K562 (cell line): ENCODE measurements around the gene GLRA1. TPM values are rescaled to one million over a fixed set of nuclear protein-coding genes. Genes with fewer than 3 reads are reported as not detected.

Source experiments
- ATAC-seq: fragments of 200-7000 bp; cut with Tn5 transposase; 3 replicates; pipeline ENCODE4 v1.9.1; 2020; ENCODE audit warnings: moderate library complexity
- BruUV-seq: library from RNA; stranded (reverse); fragments of 400-500 nt; replicated peaks from 2 replicates; lab custom pipeline; 2021; lab: Mats Ljungman, UMichigan
- CTCF ChIA-PET: fragments of 300-600 bp; formaldehyde crosslinking; extraction: SDS; loops from one replicate; lab custom pipeline; 2021; ENCODE audit warnings: low intra/inter-chr PET ratio; lab: Yijun Ruan, JAX
- POLR2A ChIA-PET: fragments of 300-600, 350-650 bp; sonication (Branson Sonifier 250); formaldehyde crosslinking; extraction: SDS; loops from one replicate; lab custom pipeline; 2021; ENCODE audit warnings: antibody characterized with exemption, inconsistent platforms; lab: Yijun Ruan, JAX
- DNase-seq, 4 experiments: peaks; one replicate each; pipeline versions ENCODE4 v3.0.0 to v3.0.0-alpha.2; 2011 to 2018; ENCODE audit warnings: low spot score in 3 of 4, mixed read lengths in 3 of 4; ENCODE audit errors: extremely low read depth in 1 of 4
- FAIRE-seq: peaks from 2 replicates; lab custom pipeline; 2011; peaks lifted over from hg19 to GRCh38; lab: Jason Lieb, UNC
- H2AFZ ChIP-seq: 2 replicates; pipeline ENCODE4 v1.6.0; 2011; ENCODE audit warnings: low read depth, low read length, control low read depth, inconsistent platforms
- H3K27ac ChIP-seq: fragments of 200-600 bp; 3 replicates; pipeline ENCODE4 v1.8.0; 2011; ENCODE audit warnings: low read depth, mild to moderate bottlenecking, control low read depth, inconsistent platforms, low read length, moderate library complexity, mixed read lengths; ENCODE audit errors: extremely low read depth
- H3K27me3 ChIP-seq, 2 experiments: fragments of 300-600 bp in 1 of 2; 2 replicates in 1 of 2; 3 replicates in 1 of 2; pipeline versions ENCODE4 v1.6.0 to v1.8.0; 2011; ENCODE audit warnings: inconsistent platforms in 2 of 2, low read length in 2 of 2, mild to moderate bottlenecking in 1 of 2, mixed read lengths in 1 of 2, moderate library complexity in 1 of 2; ENCODE audit not compliant: control insufficient read depth in 2 of 2, insufficient read depth in 2 of 2
- H3K36me3 ChIP-seq: fragments of 300-600 bp; 3 replicates; pipeline ENCODE4 v1.8.0; 2011; ENCODE audit warnings: mild to moderate bottlenecking, low read length, inconsistent platforms; ENCODE audit not compliant: control insufficient read depth, insufficient read depth
- H3K4me1 ChIP-seq, 2 experiments: fragments of 200-600 bp in 1 of 2; replicated peaks in 1 of 2; 2 replicates in 1 of 2; 3 replicates in 1 of 2; pipeline versions ENCODE4 v1.5.1 to v1.8.0; 2011; ENCODE audit warnings: inconsistent platforms in 2 of 2, low read length in 2 of 2, mild to moderate bottlenecking in 1 of 2, mixed read lengths in 1 of 2, moderate library complexity in 1 of 2; ENCODE audit not compliant: control insufficient read depth in 2 of 2, insufficient read depth in 2 of 2
- H3K4me2 ChIP-seq: 2 replicates; pipeline ENCODE4 v1.6.1; 2011; ENCODE audit warnings: low read length, control low read depth, inconsistent platforms, mixed read lengths; ENCODE audit not compliant: insufficient read depth
- H3K4me3 ChIP-seq: fragments of 200-600 bp; sonication (generic), shearing (Covaris generic); 2 replicates; pipeline ENCODE4 v1.5.1; 2016; ENCODE audit warnings: control low read depth, inconsistent platforms
- H3K79me2 ChIP-seq: fragments of 200-600 bp; 3 replicates; pipeline ENCODE4 v1.8.0; 2011; ENCODE audit warnings: low read length, inconsistent platforms; ENCODE audit not compliant: control insufficient read depth, insufficient read depth
- H3K9ac ChIP-seq, 2 experiments: 2 replicates each; pipeline versions ENCODE4 v1.6.0 to v1.6.1; 2011; ENCODE audit warnings: low read depth in 2 of 2, low read length in 2 of 2, control low read depth in 1 of 2, inconsistent platforms in 1 of 2, mild to moderate bottlenecking in 1 of 2, mixed read lengths in 1 of 2; ENCODE audit not compliant: insufficient read depth in 1 of 2
- H3K9me1 ChIP-seq: one replicate; pipeline ENCODE4 v1.6.0; 2011; ENCODE audit warnings: inconsistent platforms, mild to moderate bottlenecking, low read length, moderate library complexity; ENCODE audit not compliant: control insufficient read depth, insufficient read depth
- H3K9me3 ChIP-seq: replicated peaks from 2 replicates; pipeline ENCODE4 v1.5.1; 2011; ENCODE audit warnings: low read depth, low read length, inconsistent platforms; ENCODE audit not compliant: control insufficient read depth, insufficient read depth
- H4K20me1 ChIP-seq: replicated peaks from 2 replicates; pipeline ENCODE4 v1.6.1; 2011; ENCODE audit warnings: low read length, inconsistent platforms, mixed read lengths; ENCODE audit not compliant: control insufficient read depth, insufficient read depth
- CHD2 ChIP-seq: IDR thresholded peaks from 2 replicates; pipeline ENCODE4 v1.6.1; 2011; ENCODE audit warnings: low read depth, low read length
- KLF6 ChIP-seq: fragments of 250-450 bp; sonication (Bioruptor Pico); IDR thresholded peaks from 2 replicates; pipeline ENCODE4 v1.4.0; 2020; ENCODE audit warnings: mild to moderate bottlenecking, moderate library complexity, borderline replicate concordance
- MAFG ChIP-seq: fragments of 450-650 bp; conservative IDR thresholded peaks from 2 replicates; pipeline ENCODE4 v1.6.1; 2016; ENCODE audit warnings: missing genetic modification characterization, missing compliant biosample characterization
- NFATC3 ChIP-seq: fragments of 450-650 bp; IDR thresholded peaks from 2 replicates; pipeline ENCODE4 v1.6.1; 2017; ENCODE audit warnings: mild to moderate bottlenecking
- POLR2G ChIP-seq: fragments of 200-400 bp; formaldehyde crosslinking; IDR thresholded peaks from 2 replicates; pipeline ENCODE4 v1.6.1; 2017; ENCODE audit warnings: low read depth, mild to moderate bottlenecking, antibody characterized with exemption, low read length, moderate library complexity
- PPARD ChIP-seq: fragments of 250-450 bp; sonication (Bioruptor Pico); IDR thresholded peaks from 2 replicates; pipeline ENCODE4 v1.8.0; 2022; ENCODE audit warnings: inconsistent platforms, mild to moderate bottlenecking, moderate library complexity
- RBFOX2 ChIP-seq: fragments of 200-400 bp; formaldehyde crosslinking; IDR thresholded peaks from 2 replicates; pipeline ENCODE4 v1.6.1; 2017; ENCODE audit warnings: low read depth, mild to moderate bottlenecking, low read length, moderate library complexity
- STAT5A ChIP-seq: IDR thresholded peaks from 2 replicates; pipeline ENCODE4 v1.6.1; 2012; ENCODE audit warnings: low read length, inconsistent platforms, borderline replicate concordance
- STAT5B ChIP-seq: fragments of 250-450 bp; sonication (Bioruptor Pico); IDR thresholded peaks from 2 replicates; pipeline ENCODE4 v1.8.0; 2021; ENCODE audit warnings: mild to moderate bottlenecking, inconsistent platforms
- TOE1 ChIP-seq, 2 experiments: fragments of 450-650 bp in 1 of 2; sonication (generic) in 1 of 2; formaldehyde crosslinking in 1 of 2; IDR thresholded peaks; 2 replicates each; pipeline versions ENCODE4 v1.7.1 to v1.8.0; 2016 to 2022; ENCODE audit warnings: borderline replicate concordance in 2 of 2, mild to moderate bottlenecking in 2 of 2, antibody characterized with exemption in 1 of 2, inconsistent platforms in 1 of 2, low read depth in 1 of 2, missing genetic modification reagents in 1 of 2, moderate library complexity in 1 of 2
- ZBED1 ChIP-seq: IDR thresholded peaks from 2 replicates; pipeline ENCODE4 v1.6.1; 2014
- ZFP1 ChIP-seq: fragments of 450-650 bp; formaldehyde crosslinking; IDR thresholded peaks from 2 replicates; pipeline ENCODE4 v1.4.0; 2020; ENCODE audit warnings: mild to moderate bottlenecking, mixed read lengths
- ZNF384 ChIP-seq: IDR thresholded peaks from 2 replicates; pipeline ENCODE4 v1.6.1; 2012; ENCODE audit warnings: low read depth, low read length, improper control_type of control experiment
- ZNF551 ChIP-seq: fragments of 250-450 bp; sonication (Bioruptor Pico); IDR thresholded peaks from 2 replicates; pipeline ENCODE4 v1.5.0; 2021; ENCODE audit warnings: mild to moderate bottlenecking, moderate library complexity
- ZNF583 ChIP-seq: fragments of 250-450 bp; sonication (Bioruptor Pico); IDR thresholded peaks from 2 replicates; pipeline ENCODE4 v1.4.0; 2020
- WGBS: fragments of 100-300 bp; shearing (Covaris generic); methylation state at CpG from one replicate; pipeline ENCODE4 v1.1.6; 2016; ENCODE audit warnings: low coverage, mixed read lengths; ENCODE audit not compliant: insufficient coverage; ENCODE audit errors: missing lambda C conversion rate; 5-methylcytosine and 5-hydroxymethylcytosine counted together
- in situ Hi-C: fragments of 300-500 bp; cut with MboI; formaldehyde crosslinking; loops from 4 replicates; pipeline ENCODE4 v1.15.0; 2018; ENCODE audit warnings: inconsistent platforms, mixed read lengths
- intact Hi-C: fragments of 100-400 bp; cut with micrococcal nuclease; formaldehyde crosslinking; loops from 2 replicates; pipeline ENCODE4 v1.14.2; 2022
- polyA plus RNA-seq, 8 experiments: library from polyadenylated mRNA; depleted of rRNA in 4 of 8; stranded (reverse) in 5 of 8; unstranded in 3 of 8; fragments of >200 nt; fragmentation: Nextera tagmentation in 2 of 8; fragmentation: Illumina TruSeq in 1 of 8; extraction: Ambion mirVana in 2 of 8; extraction: Trizol in 1 of 8; gene quantifications; 2 replicates each; pipeline versions ENCODE4 v1.2.1 to v1.2.3, GENCODE V29; 2011 to 2014; ENCODE audit warnings: inconsistent platforms in 1 of 8, missing spikeins in 1 of 8
- total RNA-seq, 7 experiments: library from RNA; depleted of rRNA in 6 of 7; stranded (reverse); fragments of >200 nt in 6 of 7; fragmentation: Illumina TruSeq in 2 of 7; extraction: Trizol in 2 of 7; gene quantifications; 2 replicates each; pipeline versions ENCODE4 v1.2.1 to v1.2.3, GENCODE V29; 2011 to 2021; ENCODE audit warnings: low replicate concordance in 1 of 7
- TF ChIP-seq, protein P1 (sequence below): sonication (generic); formaldehyde crosslinking; IDR thresholded peaks from 2 replicates; pipeline ENCODE4 v1.8.1; 2022; ENCODE audit warnings: missing genetic modification reagents
- TF ChIP-seq, protein P2 (sequence below): sonication (generic); formaldehyde crosslinking; IDR thresholded peaks from 2 replicates; pipeline ENCODE4 v1.8.1; 2023; ENCODE audit warnings: mild to moderate bottlenecking, missing genetic modification reagents
- TF ChIP-seq, protein P3 (sequence below): sonication (generic); formaldehyde crosslinking; IDR thresholded peaks from 2 replicates; pipeline ENCODE4 v1.8.0; 2022; ENCODE audit warnings: missing genetic modification reagents, mild to moderate bottlenecking, borderline replicate concordance

Gene GLRA1
- total and polyA plus RNA-seq, 9 of the 15 experiments (the other 6 are each of a cell fraction or from before 2014, with no cell fraction given), result not detected

DNA sequence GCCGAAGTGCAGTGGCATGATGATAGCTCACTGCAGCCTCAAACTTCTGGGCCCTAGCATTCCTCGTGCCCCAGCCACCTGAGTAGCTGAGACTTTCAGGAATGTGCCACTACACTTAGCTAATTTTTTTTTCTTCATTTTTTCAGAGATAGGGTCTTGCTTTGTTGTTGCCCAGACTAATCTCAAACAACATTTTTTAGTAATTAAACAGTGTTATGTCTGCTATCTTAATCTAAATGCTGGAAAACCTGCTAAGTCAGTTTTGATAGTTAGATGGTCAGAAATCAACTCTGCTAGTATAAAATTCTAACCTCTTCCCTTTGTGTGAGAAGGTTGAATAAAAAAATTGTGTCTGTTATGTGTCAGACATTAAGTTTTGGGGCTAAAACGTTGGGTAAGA, 140.5 kb downstream of the GLRA1 start:
- POLR2A ChIA-PET, result interaction anchor here (1.5 to 2.8 kb wide), 3 partner anchors 10 to 22 kb away, joined by 5 to 13 read pairs (median 11); partner anchors contain the start of gene G3BP1
- Histone ChIP-seq H3K4me1 (peaks cover 3 to 26% of the 10 kb centered on the region in 2 experiments), H3K36me3 (peaks cover 72% of the 10 kb centered on the region), H3K9ac (peak overlapping the region; percentile 0 to 77; a peak in 1 of 4 replicates), H3K27ac (no peak overlapping the region; the same call in 2 of the 3 replicates), H3K79me2 (peaks cover 99% of the 10 kb centered on the region), H2AFZ (no peak overlapping the region), H3K27me3 (no peaks in the 10 kb centered on the region), H3K9me3 (no peaks in the 10 kb centered on the region), H3K4me2 (no peak overlapping the region), H4K20me1 (peaks cover 32% of the 10 kb centered on the region), H3K9me1 (no peaks in the 10 kb centered on the region), H3K4me3 (no peak overlapping the region)
- DNase-seq (no peak), FAIRE-seq (no peak), ATAC-seq (no peak)
- in situ Hi-C loops (no loop called here), intact Hi-C loops (no loop called here)
- CTCF ChIA-PET, result no interaction called here
- TF ChIP-seq STAT5B (CRISPR knock-in tag) (no peak), ZNF384 (no peak), NFATC3 (no peak), MAFG (tag) (no peak), RBFOX2 (no peak), ZBED1 (no peak), ZNF583 (CRISPR knock-in tag) (no peak), TOE1 (IDR thresholded peaks at IDR 0.05; ENCODE audit: borderline replicate concordance) (no peak), TOE1 (CRISPR knock-in tag; IDR thresholded peaks at IDR 0.05; ENCODE audit: borderline replicate concordance, low read depth) (no peak), ZNF551 (CRISPR knock-in tag) (no peak), KLF6 (CRISPR knock-in tag) (no peak), STAT5A (no peak), PPARD (no peak), ZFP1 (CRISPR knock-in tag) (no peak), CHD2 (no peak), POLR2G (no peak)
- TF ChIP-seq, protein P1, sequence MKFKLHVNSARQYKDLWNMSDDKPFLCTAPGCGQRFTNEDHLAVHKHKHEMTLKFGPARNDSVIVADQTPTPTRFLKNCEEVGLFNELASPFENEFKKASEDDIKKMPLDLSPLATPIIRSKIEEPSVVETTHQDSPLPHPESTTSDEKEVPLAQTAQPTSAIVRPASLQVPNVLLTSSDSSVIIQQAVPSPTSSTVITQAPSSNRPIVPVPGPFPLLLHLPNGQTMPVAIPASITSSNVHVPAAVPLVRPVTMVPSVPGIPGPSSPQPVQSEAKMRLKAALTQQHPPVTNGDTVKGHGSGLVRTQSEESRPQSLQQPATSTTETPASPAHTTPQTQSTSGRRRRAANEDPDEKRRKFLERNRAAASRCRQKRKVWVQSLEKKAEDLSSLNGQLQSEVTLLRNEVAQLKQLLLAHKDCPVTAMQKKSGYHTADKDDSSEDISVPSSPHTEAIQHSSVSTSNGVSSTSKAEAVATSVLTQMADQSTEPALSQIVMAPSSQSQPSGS (CRISPR knock-in tag), result no peak
- TF ChIP-seq, protein P2, sequence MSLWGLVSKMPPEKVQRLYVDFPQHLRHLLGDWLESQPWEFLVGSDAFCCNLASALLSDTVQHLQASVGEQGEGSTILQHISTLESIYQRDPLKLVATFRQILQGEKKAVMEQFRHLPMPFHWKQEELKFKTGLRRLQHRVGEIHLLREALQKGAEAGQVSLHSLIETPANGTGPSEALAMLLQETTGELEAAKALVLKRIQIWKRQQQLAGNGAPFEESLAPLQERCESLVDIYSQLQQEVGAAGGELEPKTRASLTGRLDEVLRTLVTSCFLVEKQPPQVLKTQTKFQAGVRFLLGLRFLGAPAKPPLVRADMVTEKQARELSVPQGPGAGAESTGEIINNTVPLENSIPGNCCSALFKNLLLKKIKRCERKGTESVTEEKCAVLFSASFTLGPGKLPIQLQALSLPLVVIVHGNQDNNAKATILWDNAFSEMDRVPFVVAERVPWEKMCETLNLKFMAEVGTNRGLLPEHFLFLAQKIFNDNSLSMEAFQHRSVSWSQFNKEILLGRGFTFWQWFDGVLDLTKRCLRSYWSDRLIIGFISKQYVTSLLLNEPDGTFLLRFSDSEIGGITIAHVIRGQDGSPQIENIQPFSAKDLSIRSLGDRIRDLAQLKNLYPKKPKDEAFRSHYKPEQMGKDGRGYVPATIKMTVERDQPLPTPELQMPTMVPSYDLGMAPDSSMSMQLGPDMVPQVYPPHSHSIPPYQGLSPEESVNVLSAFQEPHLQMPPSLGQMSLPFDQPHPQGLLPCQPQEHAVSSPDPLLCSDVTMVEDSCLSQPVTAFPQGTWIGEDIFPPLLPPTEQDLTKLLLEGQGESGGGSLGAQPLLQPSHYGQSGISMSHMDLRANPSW (CRISPR knock-in tag), result no peak
- TF ChIP-seq, protein P3, sequence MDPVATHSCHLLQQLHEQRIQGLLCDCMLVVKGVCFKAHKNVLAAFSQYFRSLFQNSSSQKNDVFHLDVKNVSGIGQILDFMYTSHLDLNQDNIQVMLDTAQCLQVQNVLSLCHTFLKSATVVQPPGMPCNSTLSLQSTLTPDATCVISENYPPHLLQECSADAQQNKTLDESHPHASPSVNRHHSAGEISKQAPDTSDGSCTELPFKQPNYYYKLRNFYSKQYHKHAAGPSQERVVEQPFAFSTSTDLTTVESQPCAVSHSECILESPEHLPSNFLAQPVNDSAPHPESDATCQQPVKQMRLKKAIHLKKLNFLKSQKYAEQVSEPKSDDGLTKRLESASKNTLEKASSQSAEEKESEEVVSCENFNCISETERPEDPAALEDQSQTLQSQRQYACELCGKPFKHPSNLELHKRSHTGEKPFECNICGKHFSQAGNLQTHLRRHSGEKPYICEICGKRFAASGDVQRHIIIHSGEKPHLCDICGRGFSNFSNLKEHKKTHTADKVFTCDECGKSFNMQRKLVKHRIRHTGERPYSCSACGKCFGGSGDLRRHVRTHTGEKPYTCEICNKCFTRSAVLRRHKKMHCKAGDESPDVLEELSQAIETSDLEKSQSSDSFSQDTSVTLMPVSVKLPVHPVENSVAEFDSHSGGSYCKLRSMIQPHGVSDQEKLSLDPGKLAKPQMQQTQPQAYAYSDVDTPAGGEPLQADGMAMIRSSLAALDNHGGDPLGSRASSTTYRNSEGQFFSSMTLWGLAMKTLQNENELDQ (CRISPR knock-in tag), result no peak
- WGBS, result 78% methylated on average over 3 of the region's 3 CpGs
- BruUV-seq, result no TSS peak
